Liver (tissue), 3 donors: ENCODE results near the gene SUPT4H1.

ENCODE experiments used
- EGR1 ChIP-seq, 2 donors: IDR thresholded peaks; 2 replicates each; pipeline ENCODE4 v1.6.1; 2016 to 2018; ENCODE audit warnings: antibody characterized with exemption in 2 of 2, low read depth in 2 of 2
- GABPA ChIP-seq, 2 donors: IDR thresholded peaks in 1 of 2; conservative IDR thresholded peaks in 1 of 2; 2 replicates each; pipeline ENCODE4 v1.6.1; 2016; ENCODE audit warnings: antibody characterized with exemption in 2 of 2, mild to moderate bottlenecking in 1 of 2, moderate library complexity in 1 of 2
- JUND ChIP-seq, 2 donors: IDR thresholded peaks; 2 replicates each; pipeline ENCODE4 v1.6.1; 2016; ENCODE audit warnings: antibody characterized with exemption in 2 of 2
- TAF1 ChIP-seq: conservative IDR thresholded peaks from 2 replicates; pipeline ENCODE4 v1.6.1; 2016; ENCODE audit warnings: antibody characterized with exemption, mild to moderate bottlenecking
- YY1 ChIP-seq: IDR thresholded peaks from 2 replicates; pipeline ENCODE4 v1.6.1; 2016; ENCODE audit warnings: antibody characterized with exemption, mild to moderate bottlenecking
- TF ChIP-seq, protein P1 (sequence below): fragments of 150-350 bp; IDR thresholded peaks from 2 replicates; pipeline ENCODE4 v1.5.1; 2017; ENCODE audit warnings: improper control_type of control experiment, low read depth, low read length; ENCODE audit not compliant: missing input control
- TF ChIP-seq, protein P2 (sequence below): IDR thresholded peaks from 2 replicates; pipeline ENCODE4 v1.6.1; 2016; ENCODE audit warnings: antibody characterized with exemption, mild to moderate bottlenecking
- TF ChIP-seq, protein P3 (sequence below): IDR thresholded peaks from 2 replicates; pipeline ENCODE4 v1.6.1; 2016; ENCODE audit warnings: antibody characterized with exemption
- donor health status: healthy.
- donor health status: healthy.

DNA sequence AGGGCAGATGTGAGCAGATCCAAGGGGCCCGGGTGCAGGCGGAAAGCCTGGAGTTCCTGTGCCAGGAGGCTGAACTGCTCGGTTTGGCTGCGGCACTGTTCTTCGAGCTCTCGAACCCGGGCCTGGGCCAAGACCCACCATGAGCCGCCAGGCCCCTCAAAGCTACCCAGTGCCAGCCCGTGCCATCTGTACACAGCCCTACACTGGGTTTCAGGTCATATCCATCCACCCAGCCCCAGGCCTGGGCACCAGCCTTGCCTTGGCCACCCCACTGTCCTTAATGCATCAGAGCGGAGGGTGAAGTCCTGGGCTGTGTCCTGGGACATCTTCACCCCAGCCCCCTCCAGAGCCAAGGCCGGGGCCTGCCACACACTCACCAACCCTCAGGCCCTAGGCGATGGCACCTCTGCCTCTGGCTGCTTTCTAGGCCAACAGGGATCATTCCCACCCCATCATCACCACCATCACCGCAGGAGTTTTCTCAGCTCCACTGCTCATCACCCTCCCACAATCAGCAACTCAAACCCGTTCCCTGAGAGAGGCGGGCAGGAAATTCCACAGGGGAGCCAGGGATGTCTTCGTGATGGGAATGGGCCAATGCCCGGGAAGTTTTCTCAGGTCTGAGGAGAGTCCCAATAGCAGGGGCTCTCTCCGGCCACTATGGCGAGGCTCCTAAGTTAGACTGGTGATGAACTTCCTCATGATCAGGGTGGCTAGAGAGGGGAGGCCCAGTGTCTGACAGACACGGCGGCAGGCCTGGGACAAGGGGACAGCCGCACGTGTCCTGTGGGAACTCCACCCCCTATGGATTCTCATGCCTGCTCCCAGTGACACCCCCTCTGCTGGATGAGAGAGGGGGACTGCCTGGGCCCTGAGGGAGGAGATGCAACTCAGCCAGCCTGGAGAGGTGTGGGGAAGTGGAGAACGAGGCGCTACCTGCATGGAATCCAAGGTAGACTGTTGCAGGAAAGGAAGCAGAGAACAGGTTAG is 32.5 kb downstream of the SUPT4H1 start:
- TF ChIP-seq, protein P1, sequence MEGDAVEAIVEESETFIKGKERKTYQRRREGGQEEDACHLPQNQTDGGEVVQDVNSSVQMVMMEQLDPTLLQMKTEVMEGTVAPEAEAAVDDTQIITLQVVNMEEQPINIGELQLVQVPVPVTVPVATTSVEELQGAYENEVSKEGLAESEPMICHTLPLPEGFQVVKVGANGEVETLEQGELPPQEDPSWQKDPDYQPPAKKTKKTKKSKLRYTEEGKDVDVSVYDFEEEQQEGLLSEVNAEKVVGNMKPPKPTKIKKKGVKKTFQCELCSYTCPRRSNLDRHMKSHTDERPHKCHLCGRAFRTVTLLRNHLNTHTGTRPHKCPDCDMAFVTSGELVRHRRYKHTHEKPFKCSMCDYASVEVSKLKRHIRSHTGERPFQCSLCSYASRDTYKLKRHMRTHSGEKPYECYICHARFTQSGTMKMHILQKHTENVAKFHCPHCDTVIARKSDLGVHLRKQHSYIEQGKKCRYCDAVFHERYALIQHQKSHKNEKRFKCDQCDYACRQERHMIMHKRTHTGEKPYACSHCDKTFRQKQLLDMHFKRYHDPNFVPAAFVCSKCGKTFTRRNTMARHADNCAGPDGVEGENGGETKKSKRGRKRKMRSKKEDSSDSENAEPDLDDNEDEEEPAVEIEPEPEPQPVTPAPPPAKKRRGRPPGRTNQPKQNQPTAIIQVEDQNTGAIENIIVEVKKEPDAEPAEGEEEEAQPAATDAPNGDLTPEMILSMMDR: no peak
- TF ChIP-seq JUND (IDR thresholded peaks at IDR 0.05) (no peak), GABPA (IDR thresholded peaks at IDR 0.05 in 1 of 2, conservative IDR thresholded peaks at IDR 0.05 in 1 of 2) (no peak), TAF1 (no peak), YY1 (no peak), EGR1 (IDR thresholded peaks at IDR 0.05; ENCODE audit: low read depth in 2 of 2) (no peak)
- TF ChIP-seq, protein P2, sequence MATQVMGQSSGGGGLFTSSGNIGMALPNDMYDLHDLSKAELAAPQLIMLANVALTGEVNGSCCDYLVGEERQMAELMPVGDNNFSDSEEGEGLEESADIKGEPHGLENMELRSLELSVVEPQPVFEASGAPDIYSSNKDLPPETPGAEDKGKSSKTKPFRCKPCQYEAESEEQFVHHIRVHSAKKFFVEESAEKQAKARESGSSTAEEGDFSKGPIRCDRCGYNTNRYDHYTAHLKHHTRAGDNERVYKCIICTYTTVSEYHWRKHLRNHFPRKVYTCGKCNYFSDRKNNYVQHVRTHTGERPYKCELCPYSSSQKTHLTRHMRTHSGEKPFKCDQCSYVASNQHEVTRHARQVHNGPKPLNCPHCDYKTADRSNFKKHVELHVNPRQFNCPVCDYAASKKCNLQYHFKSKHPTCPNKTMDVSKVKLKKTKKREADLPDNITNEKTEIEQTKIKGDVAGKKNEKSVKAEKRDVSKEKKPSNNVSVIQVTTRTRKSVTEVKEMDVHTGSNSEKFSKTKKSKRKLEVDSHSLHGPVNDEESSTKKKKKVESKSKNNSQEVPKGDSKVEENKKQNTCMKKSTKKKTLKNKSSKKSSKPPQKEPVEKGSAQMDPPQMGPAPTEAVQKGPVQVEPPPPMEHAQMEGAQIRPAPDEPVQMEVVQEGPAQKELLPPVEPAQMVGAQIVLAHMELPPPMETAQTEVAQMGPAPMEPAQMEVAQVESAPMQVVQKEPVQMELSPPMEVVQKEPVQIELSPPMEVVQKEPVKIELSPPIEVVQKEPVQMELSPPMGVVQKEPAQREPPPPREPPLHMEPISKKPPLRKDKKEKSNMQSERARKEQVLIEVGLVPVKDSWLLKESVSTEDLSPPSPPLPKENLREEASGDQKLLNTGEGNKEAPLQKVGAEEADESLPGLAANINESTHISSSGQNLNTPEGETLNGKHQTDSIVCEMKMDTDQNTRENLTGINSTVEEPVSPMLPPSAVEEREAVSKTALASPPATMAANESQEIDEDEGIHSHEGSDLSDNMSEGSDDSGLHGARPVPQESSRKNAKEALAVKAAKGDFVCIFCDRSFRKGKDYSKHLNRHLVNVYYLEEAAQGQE: no peak
- TF ChIP-seq, protein P3, sequence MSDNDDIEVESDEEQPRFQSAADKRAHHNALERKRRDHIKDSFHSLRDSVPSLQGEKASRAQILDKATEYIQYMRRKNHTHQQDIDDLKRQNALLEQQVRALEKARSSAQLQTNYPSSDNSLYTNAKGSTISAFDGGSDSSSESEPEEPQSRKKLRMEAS: no peak
